Stimulated activated CD8-positive, alpha-beta memory T cell treated with anti-CD3 and anti-CD28 coated beads, Interleukin-12 subunit alpha, Interleukin-12 subunit beta, amount 100 ng/mL, for 24 hours (primary cell): ENCODE measurements around the gene SRR.

Source experiments
- DNase-seq: peaks from one replicate; pipeline ENCODE4 v3.0.0-alpha.2; 2020; ENCODE audit errors: extremely low read depth

The SRR gene

GRCh38 chr17:2346475-2346874 lies 42.7 kb downstream of the SRR start:
- DNase-seq: no peak

DNA sequence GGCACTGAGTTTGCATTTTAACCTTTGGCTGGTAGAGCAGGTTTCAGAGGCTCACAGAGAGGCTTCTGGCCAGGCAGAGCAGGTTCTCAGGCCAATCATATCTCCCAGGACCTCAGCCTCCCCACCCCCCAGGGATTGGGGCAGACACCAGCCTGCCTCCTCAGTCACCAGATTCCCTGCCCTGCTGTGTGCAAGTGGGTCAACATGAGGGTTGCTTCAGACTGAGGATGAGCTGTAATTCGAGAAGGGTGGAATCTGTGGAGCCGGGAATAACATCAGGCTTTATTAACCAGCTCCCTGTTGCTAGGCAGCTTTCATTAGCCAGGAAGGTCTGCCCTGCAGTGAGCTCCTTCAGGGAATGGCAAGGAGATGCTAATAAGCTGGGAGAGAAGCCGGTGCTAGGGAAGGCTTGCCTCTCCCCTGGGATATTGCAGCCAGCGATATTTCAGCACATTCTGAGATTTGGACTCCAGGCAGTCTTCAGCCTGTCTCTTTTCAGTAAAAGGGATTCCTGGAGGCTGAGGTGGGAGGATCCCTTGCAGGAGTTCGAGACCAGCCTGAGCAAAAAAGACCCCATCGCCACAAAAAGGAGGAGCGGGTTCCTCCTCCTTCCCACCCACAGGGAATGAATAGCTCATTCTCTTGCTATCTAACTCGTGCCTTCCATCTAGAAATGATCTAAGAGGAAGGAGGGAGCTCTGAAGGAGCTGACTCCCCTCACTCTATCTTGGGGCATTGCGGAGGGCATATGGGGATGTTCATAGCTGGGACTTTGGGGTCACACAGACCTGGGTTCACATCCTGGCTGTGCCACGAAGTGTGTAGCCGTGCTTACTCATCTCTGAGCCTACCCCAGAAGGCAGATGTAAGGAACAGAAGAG lies 44.3 kb downstream of the SRR start:
- no peak for DNase-seq

GRCh38 chr17:2351269-2351668 lies 47.5 kb downstream of the SRR start:
- DNase-seq: no peak

- no peak for DNase-seq
Observed at GRCh38 chr17:2354311-2354710, 50.6 kb downstream of the SRR start.

DNA sequence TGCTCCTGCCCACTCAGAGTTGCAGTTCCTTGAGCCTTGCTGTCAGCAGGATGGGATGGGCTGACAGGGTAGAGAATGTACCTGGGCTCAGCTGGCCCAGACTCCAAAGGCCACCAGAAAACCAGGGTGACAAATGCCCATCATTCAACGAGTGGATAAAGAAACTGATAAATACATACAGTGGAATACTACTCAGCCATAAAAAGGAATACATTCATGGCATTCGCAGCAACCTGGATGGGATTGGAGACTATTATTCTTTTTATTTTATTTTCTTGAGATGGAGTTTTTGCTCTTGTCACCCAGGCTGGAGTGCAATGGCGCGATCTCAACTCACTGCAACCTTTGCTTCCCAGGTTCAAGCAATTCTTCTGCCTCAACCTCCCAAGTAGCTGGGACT lies 53.5 kb downstream of the SRR start:
- DNase-seq: no peak

GRCh38 chr17:2357931-2358434 lies 54.2 kb downstream of the SRR start:
- no peak for DNase-seq

DNA sequence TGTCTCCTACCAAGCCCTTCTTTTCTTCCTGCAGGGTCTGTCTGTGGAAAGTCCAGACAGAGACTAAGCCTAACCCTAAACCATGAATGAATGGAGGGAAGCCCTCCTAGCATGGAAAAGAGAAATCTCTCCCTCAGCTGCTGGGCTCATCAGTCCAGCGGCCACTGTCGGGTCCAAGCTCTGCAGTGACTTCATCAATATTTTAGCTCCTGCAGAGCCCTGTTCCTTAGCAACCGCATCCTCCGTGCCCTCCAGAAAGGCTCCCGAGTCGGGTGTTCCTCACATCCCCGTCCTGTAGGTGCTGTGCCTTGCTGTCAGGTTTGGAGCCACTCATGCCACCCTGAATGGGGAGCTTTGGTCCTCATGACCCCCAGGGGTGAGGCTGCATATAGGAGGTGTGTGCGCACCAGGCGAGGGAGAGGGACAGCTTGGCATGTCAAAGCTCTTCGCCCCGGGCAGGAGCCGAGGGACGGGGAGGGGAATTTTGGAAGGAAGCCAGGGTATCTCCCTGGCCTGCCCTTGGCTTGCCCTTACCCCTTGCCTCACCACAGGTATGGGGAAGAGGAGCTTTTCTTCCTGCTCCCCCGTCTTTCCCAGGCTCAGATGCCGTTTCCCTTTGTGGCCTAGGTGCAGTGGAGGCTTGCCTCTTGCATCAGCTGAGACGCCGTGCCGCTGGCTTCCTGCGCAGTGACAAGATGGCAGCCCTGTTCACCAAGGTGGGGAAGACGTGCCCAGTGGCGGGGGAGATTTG lies 57.4 kb downstream of the SRR start:
- no peak for DNase-seq

DNA sequence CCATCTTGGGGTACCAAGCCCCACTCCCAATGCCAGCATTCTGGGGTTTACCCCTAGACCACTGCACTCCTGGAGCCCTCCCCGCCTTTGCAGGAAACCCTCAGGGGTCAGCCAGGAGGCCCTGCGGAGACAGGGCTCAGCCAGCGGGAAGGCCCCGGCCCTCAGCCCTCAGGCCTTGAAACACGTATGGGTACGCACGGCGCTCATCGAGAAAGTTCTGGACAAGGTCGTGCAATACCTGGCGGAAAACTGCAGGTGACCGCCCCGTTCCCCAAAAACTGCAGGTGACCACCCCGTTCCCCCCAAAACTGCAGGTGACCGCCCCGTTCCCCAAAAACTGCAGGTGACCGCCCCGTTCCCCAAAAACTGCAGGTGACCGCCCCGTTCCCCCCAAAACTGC lies 58.3 kb downstream of the SRR start:
- no peak for DNase-seq

DNA sequence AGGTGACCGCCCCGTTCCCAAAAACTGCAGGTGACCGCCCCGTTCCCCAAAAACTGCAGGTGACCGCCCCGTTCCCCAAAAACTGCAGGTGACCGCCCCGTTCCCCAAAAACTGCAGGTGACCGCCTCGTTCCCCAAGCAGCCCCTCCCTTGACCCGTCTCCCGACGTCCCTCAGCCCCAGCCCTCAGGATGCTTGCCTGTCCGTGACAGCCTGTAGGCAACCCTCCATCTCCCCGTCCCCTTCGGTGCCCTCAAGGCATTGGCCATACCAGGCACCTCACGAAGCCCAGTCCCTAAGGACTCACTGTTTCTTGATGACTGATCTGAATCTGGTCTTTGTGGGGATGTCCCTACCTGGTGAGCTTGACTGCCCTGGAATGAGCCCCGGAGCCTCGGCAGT lies 58.7 kb downstream of the SRR start:
- DNase-seq: no peak

GRCh38 chr17:2362881-2363280 lies 59.1 kb downstream of the SRR start:
- DNase-seq: no peak

DNA sequence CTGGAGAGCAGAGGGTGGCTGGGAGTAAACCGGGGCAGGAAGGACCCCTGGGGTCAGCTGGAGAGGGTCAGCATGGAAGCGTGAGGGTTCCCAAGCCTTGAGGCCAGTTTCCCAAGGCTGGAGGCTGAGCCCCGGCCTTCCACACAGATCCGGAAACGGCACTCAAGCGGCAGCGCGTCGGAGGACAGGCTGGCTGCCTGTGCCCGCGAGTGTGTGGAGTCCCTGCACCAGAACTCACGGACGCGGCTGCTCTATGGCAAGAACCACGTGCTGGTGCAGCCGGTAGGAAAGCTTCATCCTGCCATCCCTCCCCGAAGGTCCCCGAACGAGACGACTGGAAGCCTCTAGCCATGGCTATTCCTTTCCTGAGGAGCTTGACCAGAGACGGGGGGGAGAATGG lies 59.6 kb downstream of the SRR start:
- DNase-seq: no peak

DNA sequence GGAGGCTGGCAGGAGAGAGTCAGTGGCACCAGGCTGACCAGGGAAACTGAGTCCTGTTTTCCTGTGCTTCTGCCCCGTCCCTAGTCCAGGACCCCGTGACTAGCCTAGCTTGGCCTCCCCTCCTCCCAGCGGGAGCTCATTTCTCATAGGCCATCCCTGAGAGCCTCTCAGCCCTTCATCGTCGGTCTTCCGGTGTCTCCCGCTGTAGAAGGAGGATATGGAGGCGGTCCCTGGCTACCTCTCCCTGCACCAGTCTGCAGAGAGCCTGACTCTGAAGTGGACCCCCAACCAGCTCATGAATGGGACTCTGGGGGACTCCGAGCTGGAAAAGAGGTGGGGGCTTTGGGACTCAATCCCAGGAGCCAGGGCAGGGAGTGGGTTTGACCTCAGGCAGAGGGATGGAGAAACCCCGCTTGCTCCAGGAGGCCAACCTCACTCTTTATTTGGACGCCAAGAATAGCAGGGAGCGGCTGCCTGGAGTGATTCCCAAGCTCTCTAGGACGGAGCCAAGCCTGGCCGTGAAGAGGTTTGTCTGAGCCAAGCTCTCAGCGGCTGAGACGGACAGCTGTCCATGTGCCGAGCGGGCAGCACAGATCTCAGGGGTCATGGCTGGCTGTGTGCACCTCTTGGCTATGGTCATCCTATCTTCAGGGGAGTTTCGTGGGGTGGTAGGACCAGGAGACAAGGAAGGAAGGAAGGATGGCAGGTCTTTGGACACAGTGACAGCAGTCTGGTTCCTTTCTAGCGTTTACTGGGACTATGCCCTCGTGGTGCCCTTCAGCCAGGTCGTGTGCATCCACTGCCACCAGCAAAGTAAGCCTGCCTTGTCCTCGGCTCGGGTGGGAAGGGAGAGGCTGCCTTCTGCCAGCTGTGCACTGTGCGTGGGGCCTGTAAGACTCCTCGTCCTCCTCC lies 60.4 kb downstream of the SRR start:
- no peak for DNase-seq

- DNase-seq: no peak
Observed at GRCh38 chr17:2364763-2365116, 61.0 kb downstream of the SRR start.

GRCh38 chr17:2365132-2365531 lies 61.4 kb downstream of the SRR start:
- DNase-seq: no peak

DNA sequence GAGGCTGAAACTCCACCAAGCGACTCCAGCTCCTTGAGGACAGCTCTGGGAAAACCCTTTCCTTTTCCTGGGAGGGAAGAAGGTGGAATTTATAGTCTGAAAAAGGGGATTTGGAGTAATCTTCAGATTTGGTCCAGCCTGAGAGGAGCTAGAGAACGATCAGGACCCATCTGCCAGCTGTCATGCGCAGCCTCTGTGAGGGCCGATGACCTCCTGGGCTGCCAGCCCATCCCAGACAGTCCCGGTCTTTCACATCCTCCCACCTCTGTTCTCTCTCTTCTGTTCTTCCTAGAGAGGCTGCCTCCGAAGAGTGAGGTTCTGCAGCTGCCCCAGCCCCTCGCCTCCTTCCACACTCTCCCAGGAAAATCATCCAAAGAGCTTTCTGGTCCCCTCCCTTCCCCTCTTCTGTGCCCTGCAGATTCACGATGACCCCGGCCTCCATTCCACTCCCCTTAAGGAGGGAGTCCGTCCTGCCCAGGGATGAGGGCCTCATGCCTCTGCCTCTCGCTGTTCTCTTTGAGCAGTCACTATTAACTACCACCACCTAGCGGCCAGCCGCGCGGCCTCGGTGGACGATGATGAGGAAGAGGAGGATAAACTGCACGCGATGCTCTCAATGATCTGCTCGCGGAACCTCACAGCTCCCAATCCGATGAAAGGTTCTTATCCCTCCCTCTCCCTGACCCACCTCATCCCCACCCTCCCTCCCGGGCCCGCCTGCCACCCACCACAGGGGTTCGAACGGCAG lies 63.2 kb downstream of the SRR start:
- DNase-seq: no peak

GRCh38 chr17:2368359-2368758 lies 64.6 kb downstream of the SRR start:
- DNase-seq: no peak

- no peak for DNase-seq
Observed at GRCh38 chr17:2369039-2369438, 65.3 kb downstream of the SRR start.

- no peak for DNase-seq
Observed at GRCh38 chr17:2369551-2370210, 65.9 kb downstream of the SRR start.

DNA sequence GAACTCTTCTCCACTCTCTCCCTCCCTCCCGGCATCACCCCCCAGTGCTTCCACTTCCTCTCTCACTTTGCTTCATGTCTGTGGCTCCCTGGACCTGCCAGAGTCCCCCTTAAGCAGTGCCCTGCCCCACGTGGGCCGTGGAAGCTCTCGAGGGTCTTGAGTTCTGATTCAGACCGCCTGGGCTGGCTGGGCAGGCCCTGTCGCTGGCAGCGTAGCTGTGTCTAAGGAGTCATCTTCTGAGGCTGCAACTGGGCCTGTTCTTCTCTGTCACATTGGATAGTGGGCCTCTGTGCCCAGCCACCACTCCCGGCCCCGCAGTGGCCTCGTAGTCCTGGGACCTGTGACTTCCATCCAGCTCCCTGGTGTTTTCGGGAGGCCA lies 66.5 kb downstream of the SRR start:
- no peak for DNase-seq

- DNase-seq: no peak
Observed at GRCh38 chr17:2371183-2372130, 67.7 kb downstream of the SRR start.
